ENCODE data around the gene TMEM200A.

DNA sequence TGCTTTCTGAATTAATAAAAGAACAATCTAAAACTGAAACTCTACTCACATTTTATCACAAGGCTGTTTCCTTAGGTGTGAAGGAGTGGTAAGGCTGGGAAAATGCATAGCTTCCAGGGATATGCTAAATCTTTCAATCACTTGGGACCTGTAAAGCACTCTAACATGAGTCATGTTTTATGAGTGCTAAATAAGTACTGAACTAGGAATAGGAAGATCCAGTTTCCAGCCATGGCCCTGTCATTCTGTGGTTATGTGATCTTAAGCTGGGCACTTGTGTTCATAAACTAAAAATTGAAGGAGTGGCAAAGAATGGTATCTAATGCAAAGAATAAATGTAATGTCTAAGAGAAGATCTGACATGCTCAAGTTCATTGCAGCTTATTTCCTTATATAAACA lies 6.1 kb upstream of the TMEM200A start:
- TF ChIP-seq, protein P1, sequence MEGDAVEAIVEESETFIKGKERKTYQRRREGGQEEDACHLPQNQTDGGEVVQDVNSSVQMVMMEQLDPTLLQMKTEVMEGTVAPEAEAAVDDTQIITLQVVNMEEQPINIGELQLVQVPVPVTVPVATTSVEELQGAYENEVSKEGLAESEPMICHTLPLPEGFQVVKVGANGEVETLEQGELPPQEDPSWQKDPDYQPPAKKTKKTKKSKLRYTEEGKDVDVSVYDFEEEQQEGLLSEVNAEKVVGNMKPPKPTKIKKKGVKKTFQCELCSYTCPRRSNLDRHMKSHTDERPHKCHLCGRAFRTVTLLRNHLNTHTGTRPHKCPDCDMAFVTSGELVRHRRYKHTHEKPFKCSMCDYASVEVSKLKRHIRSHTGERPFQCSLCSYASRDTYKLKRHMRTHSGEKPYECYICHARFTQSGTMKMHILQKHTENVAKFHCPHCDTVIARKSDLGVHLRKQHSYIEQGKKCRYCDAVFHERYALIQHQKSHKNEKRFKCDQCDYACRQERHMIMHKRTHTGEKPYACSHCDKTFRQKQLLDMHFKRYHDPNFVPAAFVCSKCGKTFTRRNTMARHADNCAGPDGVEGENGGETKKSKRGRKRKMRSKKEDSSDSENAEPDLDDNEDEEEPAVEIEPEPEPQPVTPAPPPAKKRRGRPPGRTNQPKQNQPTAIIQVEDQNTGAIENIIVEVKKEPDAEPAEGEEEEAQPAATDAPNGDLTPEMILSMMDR (IDR thresholded peaks at IDR 0.05 in 2 of 3, conservative IDR thresholded peaks at IDR 0.05 in 1 of 3; ENCODE audit: borderline replicate concordance in 1 of 3, insufficient read depth in 1 of 3, low read depth in 2 of 3, low read length in 2 of 3): no peak
- no peak for TF ChIP-seq EZH2 (IDR thresholded peaks at IDR 0.05)
- TF ChIP-seq POLR2A (IDR thresholded peaks at IDR 0.05; ENCODE audit: borderline replicate concordance, extremely low read depth, insufficient read depth, insufficient read length): no peak
- TF ChIP-seq FOSL1 (IDR thresholded peaks at IDR 0.05; ENCODE audit: low read depth): no peak
- no peak for TF ChIP-seq ELF1 (IDR thresholded peaks at IDR 0.05; ENCODE audit: borderline replicate concordance, low read depth)
- TF ChIP-seq EZH2phosphoT487 (IDR thresholded peaks at IDR 0.05; ENCODE audit: borderline replicate concordance): no peak
- no peak for TF ChIP-seq EGR1 (IDR thresholded peaks at IDR 0.05; ENCODE audit: low read depth)
- no peak for TF ChIP-seq CEBPB (IDR thresholded peaks at IDR 0.05; ENCODE audit: low read depth)
- TF ChIP-seq, protein P2, sequence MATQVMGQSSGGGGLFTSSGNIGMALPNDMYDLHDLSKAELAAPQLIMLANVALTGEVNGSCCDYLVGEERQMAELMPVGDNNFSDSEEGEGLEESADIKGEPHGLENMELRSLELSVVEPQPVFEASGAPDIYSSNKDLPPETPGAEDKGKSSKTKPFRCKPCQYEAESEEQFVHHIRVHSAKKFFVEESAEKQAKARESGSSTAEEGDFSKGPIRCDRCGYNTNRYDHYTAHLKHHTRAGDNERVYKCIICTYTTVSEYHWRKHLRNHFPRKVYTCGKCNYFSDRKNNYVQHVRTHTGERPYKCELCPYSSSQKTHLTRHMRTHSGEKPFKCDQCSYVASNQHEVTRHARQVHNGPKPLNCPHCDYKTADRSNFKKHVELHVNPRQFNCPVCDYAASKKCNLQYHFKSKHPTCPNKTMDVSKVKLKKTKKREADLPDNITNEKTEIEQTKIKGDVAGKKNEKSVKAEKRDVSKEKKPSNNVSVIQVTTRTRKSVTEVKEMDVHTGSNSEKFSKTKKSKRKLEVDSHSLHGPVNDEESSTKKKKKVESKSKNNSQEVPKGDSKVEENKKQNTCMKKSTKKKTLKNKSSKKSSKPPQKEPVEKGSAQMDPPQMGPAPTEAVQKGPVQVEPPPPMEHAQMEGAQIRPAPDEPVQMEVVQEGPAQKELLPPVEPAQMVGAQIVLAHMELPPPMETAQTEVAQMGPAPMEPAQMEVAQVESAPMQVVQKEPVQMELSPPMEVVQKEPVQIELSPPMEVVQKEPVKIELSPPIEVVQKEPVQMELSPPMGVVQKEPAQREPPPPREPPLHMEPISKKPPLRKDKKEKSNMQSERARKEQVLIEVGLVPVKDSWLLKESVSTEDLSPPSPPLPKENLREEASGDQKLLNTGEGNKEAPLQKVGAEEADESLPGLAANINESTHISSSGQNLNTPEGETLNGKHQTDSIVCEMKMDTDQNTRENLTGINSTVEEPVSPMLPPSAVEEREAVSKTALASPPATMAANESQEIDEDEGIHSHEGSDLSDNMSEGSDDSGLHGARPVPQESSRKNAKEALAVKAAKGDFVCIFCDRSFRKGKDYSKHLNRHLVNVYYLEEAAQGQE (IDR thresholded peaks at IDR 0.05; ENCODE audit: low read depth): no peak
- no peak for TF ChIP-seq ZFX (IDR thresholded peaks at IDR 0.05)
- TF ChIP-seq, protein P3, sequence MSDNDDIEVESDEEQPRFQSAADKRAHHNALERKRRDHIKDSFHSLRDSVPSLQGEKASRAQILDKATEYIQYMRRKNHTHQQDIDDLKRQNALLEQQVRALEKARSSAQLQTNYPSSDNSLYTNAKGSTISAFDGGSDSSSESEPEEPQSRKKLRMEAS (IDR thresholded peaks at IDR 0.05): no peak
- TF ChIP-seq POLR2AphosphoS5 (IDR thresholded peaks at IDR 0.05; ENCODE audit: low read depth, low read length): no peak
- TF ChIP-seq TCF7L2 (IDR thresholded peaks at IDR 0.05; ENCODE audit: borderline replicate concordance, extremely low read depth, insufficient read depth, insufficient read length): no peak
- no peak for TF ChIP-seq CBX3 (IDR thresholded peaks at IDR 0.05; ENCODE audit: low read depth)
